ENCODE data around the gene FBXO27. TPM values are rescaled to one million over a fixed set of nuclear protein-coding genes. Genes with fewer than 3 reads are reported as not detected.

The FBXO27 gene
- total and polyA plus RNA-seq, 12 donors = 1.1 to 17.2 (median 2.8) TPM

DNA sequence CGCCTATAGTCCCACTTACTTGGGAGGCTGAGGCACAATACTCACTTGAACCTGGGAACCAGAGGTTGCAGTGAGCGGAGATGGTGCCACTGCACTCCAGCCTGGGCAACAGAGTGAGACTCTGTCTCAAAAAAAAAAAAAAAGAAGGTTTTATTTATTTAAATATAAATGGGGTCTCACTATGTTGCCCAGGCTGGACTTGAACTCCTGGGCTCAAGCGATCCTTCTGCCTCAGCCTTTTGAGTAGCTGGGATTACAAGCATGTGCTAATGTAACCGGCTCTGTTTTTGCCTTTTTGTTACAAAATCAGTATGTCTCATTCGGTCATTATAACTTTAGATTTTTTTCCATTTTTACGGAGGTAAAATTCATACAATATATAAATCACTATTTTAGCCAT is 24.2 kb downstream of the FBXO27 start:
- no peak for DNase-seq
- Histone ChIP-seq H3K27me3 (no peaks in the 10 kb centered on the region), H3K4me1 (replicated peaks in 1 of 2) (no peaks in the 10 kb centered on the region), H3K9me3 (replicated peaks in 1 of 3) (no peaks in the 10 kb centered on the region), H3K4me3 (no peak overlapping the region), H3K36me3 (replicated peaks in 1 of 2) (no peaks in the 10 kb centered on the region), H3K27ac (no peak overlapping the region)
- TF ChIP-seq, protein P1, sequence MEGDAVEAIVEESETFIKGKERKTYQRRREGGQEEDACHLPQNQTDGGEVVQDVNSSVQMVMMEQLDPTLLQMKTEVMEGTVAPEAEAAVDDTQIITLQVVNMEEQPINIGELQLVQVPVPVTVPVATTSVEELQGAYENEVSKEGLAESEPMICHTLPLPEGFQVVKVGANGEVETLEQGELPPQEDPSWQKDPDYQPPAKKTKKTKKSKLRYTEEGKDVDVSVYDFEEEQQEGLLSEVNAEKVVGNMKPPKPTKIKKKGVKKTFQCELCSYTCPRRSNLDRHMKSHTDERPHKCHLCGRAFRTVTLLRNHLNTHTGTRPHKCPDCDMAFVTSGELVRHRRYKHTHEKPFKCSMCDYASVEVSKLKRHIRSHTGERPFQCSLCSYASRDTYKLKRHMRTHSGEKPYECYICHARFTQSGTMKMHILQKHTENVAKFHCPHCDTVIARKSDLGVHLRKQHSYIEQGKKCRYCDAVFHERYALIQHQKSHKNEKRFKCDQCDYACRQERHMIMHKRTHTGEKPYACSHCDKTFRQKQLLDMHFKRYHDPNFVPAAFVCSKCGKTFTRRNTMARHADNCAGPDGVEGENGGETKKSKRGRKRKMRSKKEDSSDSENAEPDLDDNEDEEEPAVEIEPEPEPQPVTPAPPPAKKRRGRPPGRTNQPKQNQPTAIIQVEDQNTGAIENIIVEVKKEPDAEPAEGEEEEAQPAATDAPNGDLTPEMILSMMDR (IDR thresholded peaks at IDR 0.05) = no peak
- no peak for TF ChIP-seq POLR2A (IDR thresholded peaks at IDR 0.05)
- intact Hi-C loops (cut with DNase I) = no loop called here
- WGBS, 4 donors = 87 to 95% (median 93%) methylated on average over 6 of the region's 6 CpGs

DNA sequence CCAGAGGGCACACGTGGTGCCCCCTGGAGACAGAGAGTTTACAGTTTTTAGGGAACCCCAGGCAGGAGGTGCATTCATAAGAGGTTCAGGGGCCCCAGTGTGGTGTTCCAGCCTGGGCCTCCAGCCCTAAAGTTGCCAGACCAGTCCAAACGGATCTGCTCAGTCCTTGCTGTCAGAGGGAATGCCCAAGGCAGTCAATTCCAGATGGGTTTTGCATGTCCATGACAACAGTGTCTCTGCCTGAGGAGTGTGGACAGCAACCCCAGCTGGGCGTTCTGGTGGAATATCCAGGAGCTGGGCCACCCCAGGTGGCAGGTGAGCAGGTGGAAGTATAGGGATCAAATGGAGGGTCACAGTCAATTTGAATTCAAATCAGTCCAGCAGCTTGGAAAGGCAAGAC is 25.3 kb downstream of the FBXO27 start:
- Histone ChIP-seq H3K27ac (no peak overlapping the region), H3K36me3 (replicated peaks in 1 of 2) (no peaks in the 10 kb centered on the region), H3K27me3 (no peaks in the 10 kb centered on the region), H3K9me3 (replicated peaks in 1 of 3) (no peaks in the 10 kb centered on the region), H3K4me3 (no peak overlapping the region), H3K4me1 (replicated peaks in 1 of 2) (no peaks in the 10 kb centered on the region)
- TF ChIP-seq, protein P1 (IDR thresholded peaks at IDR 0.05) = no peak
- no peak for TF ChIP-seq POLR2A (IDR thresholded peaks at IDR 0.05)
- DNase-seq = no peak
- intact Hi-C loops (cut with DNase I) = no loop called here
- 39 to 64% (median 48%) methylated on average over 3 of the region's 3 CpGs for WGBS, 4 donors

DNA sequence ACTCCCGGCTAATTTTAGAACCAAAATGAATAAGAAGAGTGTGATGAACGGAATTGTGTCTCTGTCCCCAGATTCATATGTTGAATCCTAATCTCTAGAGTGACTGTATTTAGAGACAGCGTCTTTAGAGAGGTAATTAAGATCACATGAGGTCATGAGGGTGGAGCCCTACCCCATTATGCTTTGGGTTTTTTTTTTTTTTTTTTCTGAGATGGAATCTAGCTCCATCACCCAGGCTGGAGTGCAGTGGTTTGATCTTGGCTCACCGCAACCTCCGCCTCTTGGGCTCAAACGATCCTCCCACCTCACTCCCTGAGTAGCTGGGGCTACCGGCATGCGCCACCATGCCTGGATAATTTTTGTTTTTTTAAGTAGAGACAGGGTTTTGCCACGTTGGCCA is 27.9 kb downstream of the FBXO27 start:
- Histone ChIP-seq H3K4me1 (replicated peaks in 1 of 2) (no peaks in the 10 kb centered on the region), H3K9me3 (replicated peaks in 1 of 3) (no peaks in the 10 kb centered on the region), H3K4me3 (no peak overlapping the region), H3K27me3 (no peaks in the 10 kb centered on the region), H3K36me3 (replicated peaks in 1 of 2) (no peaks in the 10 kb centered on the region), H3K27ac (no peak overlapping the region)
- 69 to 83% (median 77%) methylated on average over 8 to 9 of the region's 9 CpGs for WGBS, 4 donors
- intact Hi-C loops (cut with DNase I) = no loop called here
- DNase-seq = no peak
- TF ChIP-seq, protein P1 (IDR thresholded peaks at IDR 0.05) = no peak
- TF ChIP-seq POLR2A (IDR thresholded peaks at IDR 0.05) = no peak

DNA sequence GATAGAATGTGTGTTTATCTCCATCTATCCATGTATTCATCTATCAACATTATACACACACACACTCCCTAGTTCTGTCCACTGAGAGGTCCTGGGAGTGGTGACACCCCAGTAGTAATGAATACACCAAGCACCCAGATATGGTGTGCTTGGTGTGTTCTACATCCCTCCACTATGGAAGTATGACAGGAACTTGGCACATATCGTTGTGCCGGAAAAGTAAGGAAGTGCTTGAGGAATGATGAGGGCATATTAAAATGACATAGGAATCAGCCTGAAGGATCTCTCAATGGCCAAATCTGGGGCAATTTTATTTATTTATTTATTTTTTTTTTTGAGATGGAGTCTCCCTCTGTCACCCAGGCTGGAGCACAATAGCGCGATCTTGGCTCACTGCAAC is 28.6 kb downstream of the FBXO27 start:
- intact Hi-C loops (cut with DNase I) = no loop called here
- no peak overlapping the region for H3K27ac ChIP-seq
- H3K4me1 ChIP-seq (replicated peaks in 1 of 2) = no peaks in the 10 kb centered on the region
- 84 to 90% (median 88%) methylated on average over 4 of the region's 4 CpGs for WGBS, 4 donors
- TF ChIP-seq, protein P1 (IDR thresholded peaks at IDR 0.05) = no peak
- no peak for TF ChIP-seq POLR2A (IDR thresholded peaks at IDR 0.05)
- no peaks in the 10 kb centered on the region for H3K27me3 ChIP-seq
- DNase-seq = no peak
- no peak overlapping the region for H3K4me3 ChIP-seq
- H3K36me3 ChIP-seq (replicated peaks in 1 of 2) = no peaks in the 10 kb centered on the region
- H3K9me3 ChIP-seq (replicated peaks in 1 of 3) = no peaks in the 10 kb centered on the region

Data from adrenal gland (tissue), 12 donors.